Stimulated activated CD4-positive, alpha-beta T cell treated with anti-CD3 and anti-CD28 coated beads, Interleukin-12 subunit alpha, Interleukin-12 subunit beta, amount 100 ng/mL, for 24 hours (primary cell): ENCODE measurements around the gene VPS37C.

ENCODE experiments used
- DNase-seq, 2 experiments: peaks; one replicate each; pipeline ENCODE4 v3.0.0-alpha.2; 2020; ENCODE audit warnings: low read depth in 2 of 2

The VPS37C gene

GRCh38 chr11:61133145-61133544, 28.1 kb downstream of the VPS37C start:
- no peak for DNase-seq

GRCh38 chr11:61132646-61133045, 28.6 kb downstream of the VPS37C start:
- no peak for DNase-seq

- DNase-seq: no peak
Observed at GRCh38 chr11:61131998-61132555, 29.1 kb downstream of the VPS37C start.

- no peak for DNase-seq
Observed at GRCh38 chr11:61131586-61131985, 29.6 kb downstream of the VPS37C start.

GRCh38 chr11:61131186-61131585, 30.0 kb downstream of the VPS37C start:
- DNase-seq: no peak

GRCh38 chr11:61129639-61130523, 31.3 kb downstream of the VPS37C start:
- DNase-seq: peak; percentile 79 to 91

GRCh38 chr11:61128947-61129638, 32.1 kb downstream of the VPS37C start:
- no peak for DNase-seq

- no peak for DNase-seq
Observed at GRCh38 chr11:61127991-61128390, 33.2 kb downstream of the VPS37C start.

GRCh38 chr11:61126256-61126655, 35.0 kb downstream of the VPS37C start:
- no peak for DNase-seq

GRCh38 chr11:61125310-61125684, 35.9 kb downstream of the VPS37C start:
- no peak for DNase-seq

- no peak for DNase-seq
Observed at GRCh38 chr11:61124574-61125309, 36.5 kb downstream of the VPS37C start.

- no peak for DNase-seq
Observed at GRCh38 chr11:61123775-61124571, 37.3 kb downstream of the VPS37C start.

GRCh38 chr11:61122761-61123160, 38.5 kb downstream of the VPS37C start:
- no peak for DNase-seq

GRCh38 chr11:61121917-61122316, 39.3 kb downstream of the VPS37C start:
- no peak for DNase-seq

- DNase-seq: no peak
Observed at GRCh38 chr11:61121192-61121831, 39.9 kb downstream of the VPS37C start.

GRCh38 chr11:61120706-61121191, 40.5 kb downstream of the VPS37C start:
- DNase-seq: no peak

GRCh38 chr11:61120099-61120705, 41.0 kb downstream of the VPS37C start:
- no peak for DNase-seq

- DNase-seq: no peak
Observed at GRCh38 chr11:61119571-61119970, 41.7 kb downstream of the VPS37C start.

- DNase-seq: no peak
Observed at GRCh38 chr11:61119055-61119454, 42.2 kb downstream of the VPS37C start.

- DNase-seq: no peak
Observed at GRCh38 chr11:61118406-61118805, 42.8 kb downstream of the VPS37C start.
